Testis (tissue), 2 donors: ENCODE data around the gene LZTFL1.

Source experiments
- POLR2A ChIP-seq: fragments of 450-650 bp; IDR thresholded peaks from one replicate; pipeline ENCODE4 v1.6.1; 2017; ENCODE audit warnings: antibody characterized with exemption, mild to moderate bottlenecking, moderate library complexity
- TF ChIP-seq, protein P1 (sequence below), 3 experiments: fragments of 450-650 bp in 2 of 3; fragments of 200-600 bp in 1 of 3; sonication (generic) in 1 of 3; IDR thresholded peaks; one replicate each; pipeline ENCODE4 v1.5.1; 2016 to 2019; ENCODE audit warnings: antibody characterized with exemption in 3 of 3, mild to moderate bottlenecking in 2 of 3, moderate library complexity in 1 of 3

DNA sequence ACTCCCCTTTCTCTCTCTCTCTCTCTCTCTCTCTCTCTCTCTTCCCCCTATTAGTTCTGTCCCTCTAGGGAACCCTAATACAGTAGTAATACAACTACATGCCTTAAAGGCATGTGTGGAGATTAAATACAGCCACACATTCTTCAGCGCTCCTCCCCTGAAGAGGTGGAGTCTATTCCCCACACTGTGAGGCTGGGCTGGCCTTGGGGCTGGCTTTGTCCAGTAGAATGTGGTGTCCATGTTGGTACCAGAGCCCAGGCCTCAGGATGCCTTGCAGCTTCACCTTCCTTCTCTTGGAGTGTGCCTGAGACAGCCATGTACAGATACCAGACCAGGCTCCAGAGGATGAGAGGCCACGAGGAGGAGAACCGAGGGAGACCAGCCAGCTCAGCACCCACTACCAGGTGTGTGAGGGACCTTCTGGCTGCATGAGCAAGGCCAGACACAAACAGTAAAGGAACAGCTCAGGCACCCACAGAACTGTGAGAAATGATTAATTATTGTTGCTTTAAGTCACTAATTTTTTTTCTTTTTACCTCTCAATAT is 56.2 kb downstream of the LZTFL1 start:
- TF ChIP-seq, protein P1, sequence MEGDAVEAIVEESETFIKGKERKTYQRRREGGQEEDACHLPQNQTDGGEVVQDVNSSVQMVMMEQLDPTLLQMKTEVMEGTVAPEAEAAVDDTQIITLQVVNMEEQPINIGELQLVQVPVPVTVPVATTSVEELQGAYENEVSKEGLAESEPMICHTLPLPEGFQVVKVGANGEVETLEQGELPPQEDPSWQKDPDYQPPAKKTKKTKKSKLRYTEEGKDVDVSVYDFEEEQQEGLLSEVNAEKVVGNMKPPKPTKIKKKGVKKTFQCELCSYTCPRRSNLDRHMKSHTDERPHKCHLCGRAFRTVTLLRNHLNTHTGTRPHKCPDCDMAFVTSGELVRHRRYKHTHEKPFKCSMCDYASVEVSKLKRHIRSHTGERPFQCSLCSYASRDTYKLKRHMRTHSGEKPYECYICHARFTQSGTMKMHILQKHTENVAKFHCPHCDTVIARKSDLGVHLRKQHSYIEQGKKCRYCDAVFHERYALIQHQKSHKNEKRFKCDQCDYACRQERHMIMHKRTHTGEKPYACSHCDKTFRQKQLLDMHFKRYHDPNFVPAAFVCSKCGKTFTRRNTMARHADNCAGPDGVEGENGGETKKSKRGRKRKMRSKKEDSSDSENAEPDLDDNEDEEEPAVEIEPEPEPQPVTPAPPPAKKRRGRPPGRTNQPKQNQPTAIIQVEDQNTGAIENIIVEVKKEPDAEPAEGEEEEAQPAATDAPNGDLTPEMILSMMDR (IDR thresholded peaks at IDR 0.05): no peak
- TF ChIP-seq POLR2A: no peak
